SIG-M5 (cell line): ENCODE data around the gene BRF1.

ENCODE experiments used
- DNase-seq: peaks from one replicate; lab custom pipeline; 2025; lab: John Stamatoyannopoulos, UW

Gene BRF1

DNA sequence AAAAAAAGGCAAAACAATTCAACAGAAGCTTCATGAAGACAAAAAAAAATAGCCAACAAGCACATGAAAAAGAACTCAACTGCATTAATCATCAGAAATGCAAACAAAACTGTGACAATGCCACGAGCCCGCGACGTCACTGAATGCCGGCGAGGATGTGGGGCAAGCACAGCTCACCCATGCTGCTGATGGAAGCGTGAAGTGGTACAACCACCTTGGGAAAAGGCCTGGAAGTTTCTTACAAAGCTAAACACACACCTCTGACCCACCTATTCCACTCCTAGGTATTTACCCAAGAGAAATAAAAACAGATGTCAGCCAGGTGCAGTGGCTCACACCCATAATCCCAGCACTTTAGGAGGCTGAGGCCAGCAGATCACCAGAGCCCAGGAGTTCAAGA is 42.0 kb downstream of the BRF1 start:
- no peak for DNase-seq

- DNase-seq = no peak
These were observed 43.3 kb downstream of the BRF1 start for GRCh38 chr14:105257464-105257863.

DNA sequence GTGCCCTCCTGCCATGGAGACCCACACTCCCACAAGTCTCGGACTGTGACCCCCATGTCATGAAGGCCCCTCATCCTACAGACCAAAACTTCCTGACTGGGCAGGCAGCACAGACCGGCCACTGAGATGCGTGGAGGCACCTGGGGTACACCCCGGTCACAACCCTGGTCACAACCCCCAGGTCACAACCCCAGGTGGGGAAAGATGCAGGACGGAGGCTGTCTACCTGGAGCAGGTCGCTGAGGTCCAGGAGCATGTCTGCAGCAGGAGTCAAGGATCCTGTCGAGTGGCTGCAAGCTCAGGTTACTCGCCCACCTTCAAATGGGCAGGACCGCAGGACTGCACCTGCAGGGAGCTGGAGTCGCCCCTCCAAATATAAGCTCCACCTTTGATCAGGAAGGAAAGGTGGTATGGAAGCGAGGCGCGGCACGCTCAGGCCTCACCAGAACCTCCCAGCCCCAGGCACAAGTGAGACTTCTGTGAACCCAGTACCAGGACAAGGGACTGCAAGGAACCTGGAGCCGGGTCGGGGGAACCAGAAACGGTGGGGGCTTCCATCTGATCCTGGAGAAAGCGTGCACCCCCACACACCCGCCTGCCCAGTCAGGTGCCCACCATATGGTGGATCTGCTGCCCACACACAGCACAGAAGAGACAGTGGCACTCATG is 44.4 kb downstream of the BRF1 start:
- no peak for DNase-seq

- DNase-seq = no peak
These were observed 45.7 kb downstream of the BRF1 start for GRCh38 chr14:105255021-105255507.

- no peak for DNase-seq
These were observed 47.5 kb downstream of the BRF1 start for GRCh38 chr14:105253329-105253682.

- DNase-seq = no peak
These were observed 48.1 kb downstream of the BRF1 start for GRCh38 chr14:105252552-105253328.

- no peak for DNase-seq
These were observed 48.9 kb downstream of the BRF1 start for GRCh38 chr14:105251920-105252319.

DNA sequence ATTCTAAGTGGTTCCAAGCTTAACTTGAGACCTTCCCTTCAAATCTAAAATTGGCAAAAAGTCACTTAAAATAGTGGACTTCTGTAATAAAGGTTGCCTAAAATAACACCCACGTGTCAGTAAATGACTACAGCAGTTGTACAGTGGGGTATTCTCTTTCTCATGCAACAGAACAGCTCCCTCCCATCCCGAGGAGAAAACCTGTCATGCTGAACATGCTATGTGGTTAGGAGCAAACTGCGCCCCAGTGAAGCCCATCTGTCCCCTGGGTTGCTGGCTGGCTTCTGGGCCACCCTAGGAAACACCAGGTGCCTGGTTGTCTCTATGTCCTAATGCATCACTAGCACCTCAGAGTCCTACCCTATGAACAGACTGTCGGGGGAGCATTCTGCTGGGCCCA is 49.8 kb downstream of the BRF1 start:
- no peak for DNase-seq

DNA sequence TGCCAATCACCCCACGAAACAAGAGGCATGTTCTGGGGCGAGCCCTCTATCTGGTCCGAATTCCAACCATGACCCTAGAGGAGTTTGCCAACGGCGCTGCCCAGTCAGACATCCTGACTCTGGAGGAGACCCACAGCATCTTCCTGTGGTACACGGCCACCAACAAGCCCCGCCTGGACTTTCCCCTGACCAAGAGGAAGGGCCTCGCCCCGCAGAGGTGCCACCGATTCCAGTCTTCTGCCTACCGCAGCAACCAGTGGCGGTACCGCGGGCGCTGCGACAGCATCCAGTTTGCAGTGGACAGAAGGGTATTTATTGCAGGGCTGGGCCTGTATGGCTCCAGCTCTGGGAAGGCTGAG is 50.8 kb downstream of the BRF1 start:
- no peak for DNase-seq

DNA sequence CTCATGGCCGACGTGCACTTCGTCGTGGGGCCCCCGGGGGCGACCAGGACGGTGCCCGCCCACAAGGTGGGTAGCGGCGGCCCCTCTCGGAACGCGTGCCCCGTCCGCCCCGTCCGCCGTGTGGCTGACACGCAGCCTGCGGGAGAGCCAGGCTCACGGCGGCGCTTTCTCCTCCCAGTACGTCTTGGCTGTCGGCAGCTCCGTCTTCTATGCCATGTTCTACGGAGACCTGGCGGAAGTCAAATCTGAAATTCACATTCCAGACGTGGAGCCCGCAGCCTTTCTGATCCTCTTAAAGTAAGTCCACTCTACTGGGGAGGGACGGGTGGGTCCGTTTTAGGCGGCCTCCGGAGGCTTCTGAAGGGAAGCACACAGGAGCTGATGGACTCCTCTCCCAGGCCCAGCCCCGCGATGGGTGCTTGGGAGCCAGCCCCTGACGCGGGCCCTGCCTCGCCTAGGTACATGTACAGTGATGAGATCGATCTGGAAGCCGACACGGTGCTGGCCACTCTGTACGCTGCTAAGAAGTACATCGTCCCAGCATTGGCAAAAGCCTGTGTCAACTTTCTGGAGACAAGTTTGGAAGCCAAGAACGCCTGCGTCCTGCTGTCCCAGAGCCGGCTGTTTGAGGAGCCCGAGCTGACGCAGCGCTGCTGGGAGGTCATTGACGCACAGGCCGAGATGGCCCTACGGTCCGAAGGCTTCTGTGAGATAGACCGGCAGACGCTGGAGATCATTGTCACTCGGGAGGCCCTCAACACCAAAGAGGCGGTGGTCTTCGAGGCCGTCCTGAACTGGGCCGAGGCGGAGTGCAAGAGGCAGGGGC is 51.4 kb downstream of the BRF1 start:
- no peak for DNase-seq

DNA sequence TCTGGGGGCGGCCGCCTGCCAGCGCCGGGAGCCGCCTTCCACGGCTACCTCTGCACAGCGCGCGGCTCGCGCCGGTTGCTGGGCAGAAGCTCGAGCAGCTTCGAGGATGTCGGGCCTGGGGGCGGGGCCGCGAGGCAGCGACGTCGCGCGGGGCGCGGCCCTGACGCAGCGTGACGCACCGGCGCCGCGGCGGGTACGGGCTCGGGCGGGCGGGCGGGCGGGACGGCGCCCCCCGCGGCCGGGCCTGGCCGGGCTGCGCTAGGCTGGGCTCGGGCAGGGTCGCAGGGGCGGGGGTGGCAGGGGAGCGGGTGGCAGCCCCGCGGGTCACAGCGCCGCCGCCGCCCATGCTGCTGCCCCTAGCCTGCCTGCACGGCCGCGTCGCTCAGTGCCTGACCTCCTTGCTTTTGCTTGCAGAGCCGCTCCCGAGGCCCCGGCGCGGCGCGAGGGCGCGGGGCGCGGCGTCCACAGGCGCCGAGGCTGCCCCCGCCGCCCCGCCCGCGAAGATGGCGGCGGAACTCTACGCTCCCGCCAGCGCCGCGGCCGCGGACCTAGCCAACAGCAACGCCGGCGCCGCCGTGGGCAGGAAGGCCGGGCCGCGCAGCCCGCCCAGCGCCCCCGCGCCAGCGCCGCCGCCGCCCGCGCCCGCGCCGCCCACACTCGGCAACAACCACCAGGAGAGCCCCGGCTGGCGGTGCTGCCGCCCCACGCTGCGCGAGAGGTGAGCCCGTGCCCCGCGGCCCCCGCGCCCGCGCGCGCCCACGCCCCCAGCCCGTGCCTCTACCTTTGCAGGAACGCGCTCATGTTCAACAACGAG is 52.2 kb downstream of the BRF1 start, which contains the start of gene BTBD6:
Gene BTBD6, plus strand, starts transcription at position 166 of the 814 bp plus-strand sequence. Its CDS starts 179 bp downstream, at position 345.
- peak; percentile 19 for DNase-seq

DNA sequence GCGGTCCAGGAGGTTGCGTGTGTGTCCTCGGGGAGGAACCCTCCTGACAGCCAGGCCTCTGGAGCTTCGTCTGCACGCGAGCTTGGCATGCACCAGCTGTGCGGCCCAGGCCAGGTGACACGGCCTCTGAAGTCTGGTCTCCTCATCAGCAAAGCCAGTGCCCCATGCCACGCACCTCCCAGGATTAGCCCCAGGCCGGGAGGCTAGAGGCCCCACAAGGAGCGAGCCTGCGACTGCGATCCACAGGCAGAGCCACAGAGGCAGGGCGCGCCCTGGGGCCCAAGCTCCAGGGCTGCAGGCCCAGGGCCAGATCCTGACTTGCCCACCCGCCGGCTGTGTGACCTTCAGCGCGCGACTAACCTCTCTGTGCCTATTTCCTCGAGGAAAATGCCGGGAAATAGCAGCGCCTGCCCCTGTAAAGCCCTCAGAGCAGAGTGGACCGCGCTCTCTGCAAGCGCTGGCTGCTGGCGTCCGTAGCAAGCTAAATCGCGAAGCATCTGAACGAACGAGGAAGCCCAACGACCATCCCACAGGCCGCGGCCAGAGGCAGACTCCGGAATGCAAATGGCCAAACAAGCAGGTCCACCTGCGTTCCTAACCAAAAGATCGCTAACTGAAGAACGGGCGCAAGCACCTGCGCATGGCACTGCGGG is 53.0 kb downstream of the BRF1 start:
- DNase-seq = no peak

GRCh38 chr14:105247026-105247425 is 53.8 kb downstream of the BRF1 start:
- DNase-seq = no peak

DNA sequence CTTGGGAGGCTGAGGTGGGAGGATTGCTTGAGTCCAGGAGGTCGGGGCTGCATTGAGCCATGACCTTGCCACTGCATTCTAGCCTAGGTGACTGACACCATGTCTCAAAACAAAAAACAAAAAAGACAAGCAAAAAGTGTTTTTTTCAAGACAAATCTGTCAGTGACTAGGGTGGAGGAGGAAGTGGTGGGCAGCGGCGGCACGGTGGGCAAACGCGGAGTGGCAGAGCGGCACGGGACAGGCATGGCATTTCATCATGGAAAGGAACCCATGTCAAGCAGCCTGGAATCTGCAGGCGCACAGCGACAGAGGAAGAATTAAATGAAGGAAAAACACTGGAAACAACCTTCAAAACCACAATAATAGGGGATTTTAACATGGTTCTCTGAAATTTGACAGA is 56.5 kb downstream of the BRF1 start:
- no peak for DNase-seq

DNA sequence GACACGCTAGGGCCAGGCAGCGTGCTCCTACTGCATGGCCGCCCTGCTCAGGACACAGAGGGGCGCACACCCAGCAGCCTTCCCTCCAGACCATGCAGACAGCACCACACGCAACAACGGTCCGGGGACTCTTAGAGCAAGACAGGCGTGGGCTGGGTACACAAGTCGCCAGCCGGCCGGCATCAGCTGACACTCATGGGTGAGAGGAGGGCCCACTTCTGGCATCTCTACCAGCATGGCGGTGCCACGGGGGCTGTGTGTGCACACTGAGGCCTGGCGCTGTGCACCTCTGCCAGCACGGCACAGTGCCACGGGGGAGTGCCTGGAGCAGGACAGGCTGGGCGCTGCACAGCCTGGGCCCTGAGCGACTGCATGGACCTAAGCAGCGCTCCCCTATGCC is 59.2 kb downstream of the BRF1 start:
- DNase-seq = no peak

- DNase-seq = no peak
These were observed 59.8 kb downstream of the BRF1 start for GRCh38 chr14:105240811-105241576.

GRCh38 chr14:105229099-105229655 is 71.6 kb downstream of the BRF1 start:
- no peak for DNase-seq

- DNase-seq = no peak
These were observed 72.2 kb downstream of the BRF1 start for GRCh38 chr14:105228562-105228961.

GRCh38 chr14:105227346-105227745 is 73.5 kb downstream of the BRF1 start:
- no peak for DNase-seq

DNA sequence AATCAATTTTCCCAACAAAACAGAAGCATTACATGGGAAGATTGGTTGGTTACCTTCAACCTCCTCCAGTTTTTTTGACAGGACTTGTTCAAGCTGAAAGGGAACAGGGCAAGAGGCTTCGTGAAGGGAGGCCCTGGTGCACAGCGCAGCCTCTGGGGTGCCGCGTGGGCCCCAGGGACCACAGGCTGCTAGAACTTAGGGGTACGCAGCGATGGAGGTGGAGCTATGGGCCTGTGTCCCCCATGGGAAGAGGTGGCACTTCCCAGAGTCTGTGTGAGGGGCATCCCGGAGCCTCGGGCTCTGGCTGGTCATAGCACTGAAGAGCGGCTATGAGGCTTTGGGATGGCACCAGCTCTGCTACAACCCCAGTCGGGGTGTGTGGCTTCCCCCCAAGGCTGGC is 74.6 kb downstream of the BRF1 start:
- no peak for DNase-seq
